Hepatic stellate cell (primary cell): Measurements from ENCODE around the gene ANKRD36.
"Not testable (repeated sequence)": the region's sequence is repeated elsewhere in the genome, so short reads cannot be mapped to it uniquely, and the experiment has no call there.

Experiments used
- DNase-seq: peaks from one replicate; pipeline ENCODE4 v3.0.0; 2011; ENCODE audit warnings: low spot score

ANKRD36 gene

GRCh38 chr2:97113050-97113881, at the start of gene ANKRD36:
Gene ANKRD36, plus strand, starts transcription at chr2:97113153. Its CDS starts 587 bp downstream, at chr2:97113740.
- DNase-seq: peak; percentile 40

- DNase-seq: not testable (repeated sequence)
Observed at GRCh38 chr2:97066030-97066429, 46.9 kb upstream of the ANKRD36 start.

GRCh38 chr2:97067279-97068004, 45.5 kb upstream of the ANKRD36 start:
- DNase-seq: no peak

- DNase-seq: no peak
Observed at GRCh38 chr2:97068074-97068473, 44.9 kb upstream of the ANKRD36 start.

GRCh38 chr2:97068722-97069121, 44.2 kb upstream of the ANKRD36 start:
- DNase-seq: not testable (repeated sequence)

GRCh38 chr2:97070915-97071314, 42.0 kb upstream of the ANKRD36 start:
- DNase-seq: not testable (repeated sequence)

GRCh38 chr2:97077213-97077612, 35.7 kb upstream of the ANKRD36 start:
- DNase-seq: not testable (repeated sequence)

GRCh38 chr2:97080855-97081254, 32.1 kb upstream of the ANKRD36 start:
- DNase-seq: not testable (repeated sequence)

GRCh38 chr2:97082206-97082605, 30.7 kb upstream of the ANKRD36 start:
- DNase-seq: not testable (repeated sequence)

- DNase-seq: not testable (repeated sequence)
Observed at GRCh38 chr2:97083516-97083915, 29.4 kb upstream of the ANKRD36 start.

GRCh38 chr2:97085093-97085492, 27.9 kb upstream of the ANKRD36 start:
- not testable (repeated sequence) for DNase-seq

- DNase-seq: not testable (repeated sequence)
Observed at GRCh38 chr2:97088706-97089105, 24.2 kb upstream of the ANKRD36 start.

- not testable (repeated sequence) for DNase-seq
Observed at GRCh38 chr2:97092946-97093345, 20.0 kb upstream of the ANKRD36 start.

- DNase-seq: not testable (repeated sequence)
Observed at GRCh38 chr2:97093983-97094771, 18.8 kb upstream of the ANKRD36 start.

- DNase-seq: not testable (repeated sequence)
Observed at GRCh38 chr2:97094772-97095611, 18.0 kb upstream of the ANKRD36 start, which contains the start of gene FAHD2B. Gene FAHD2B, minus strand, starts transcription at chr2:97094882. Its CDS starts 3,176 bp downstream, at chr2:97091706.

GRCh38 chr2:97095661-97096060, 17.3 kb upstream of the ANKRD36 start:
- DNase-seq: no peak

GRCh38 chr2:97098786-97099372, 14.1 kb upstream of the ANKRD36 start:
- not testable (repeated sequence) for DNase-seq

GRCh38 chr2:97106878-97107277, 6.1 kb upstream of the ANKRD36 start:
- DNase-seq: not testable (repeated sequence)

GRCh38 chr2:97111246-97111645, 1.7 kb upstream of the ANKRD36 start:
- DNase-seq: not testable (repeated sequence)

GRCh38 chr2:97112320-97113049, 468 bp upstream of the ANKRD36 start:
- DNase-seq: not testable (repeated sequence)
